DOHH2 (cell line): ENCODE data around the gene LRP2.

Experiments
- EZH2phosphoT487 ChIP-seq: fragments of 200-600 bp; sonication (generic); IDR thresholded peaks from 2 replicates; pipeline ENCODE4 v1.6.1; 2017; ENCODE audit warnings: borderline replicate concordance, mild to moderate bottlenecking, antibody characterized with exemption, low read length, moderate library complexity, mixed read lengths
- TF ChIP-seq, protein P1 (sequence below): fragments of 200-600 bp; sonication (generic); IDR thresholded peaks from one replicate; pipeline ENCODE4 v1.5.1; 2014; ENCODE audit warnings: antibody characterized with exemption, mild to moderate bottlenecking, low read depth, low read length; ENCODE audit not compliant: poor library complexity, severe bottlenecking

GRCh38 chr2:169139145-169139544 is 223.2 kb downstream of the LRP2 start:
- TF ChIP-seq, protein P1, sequence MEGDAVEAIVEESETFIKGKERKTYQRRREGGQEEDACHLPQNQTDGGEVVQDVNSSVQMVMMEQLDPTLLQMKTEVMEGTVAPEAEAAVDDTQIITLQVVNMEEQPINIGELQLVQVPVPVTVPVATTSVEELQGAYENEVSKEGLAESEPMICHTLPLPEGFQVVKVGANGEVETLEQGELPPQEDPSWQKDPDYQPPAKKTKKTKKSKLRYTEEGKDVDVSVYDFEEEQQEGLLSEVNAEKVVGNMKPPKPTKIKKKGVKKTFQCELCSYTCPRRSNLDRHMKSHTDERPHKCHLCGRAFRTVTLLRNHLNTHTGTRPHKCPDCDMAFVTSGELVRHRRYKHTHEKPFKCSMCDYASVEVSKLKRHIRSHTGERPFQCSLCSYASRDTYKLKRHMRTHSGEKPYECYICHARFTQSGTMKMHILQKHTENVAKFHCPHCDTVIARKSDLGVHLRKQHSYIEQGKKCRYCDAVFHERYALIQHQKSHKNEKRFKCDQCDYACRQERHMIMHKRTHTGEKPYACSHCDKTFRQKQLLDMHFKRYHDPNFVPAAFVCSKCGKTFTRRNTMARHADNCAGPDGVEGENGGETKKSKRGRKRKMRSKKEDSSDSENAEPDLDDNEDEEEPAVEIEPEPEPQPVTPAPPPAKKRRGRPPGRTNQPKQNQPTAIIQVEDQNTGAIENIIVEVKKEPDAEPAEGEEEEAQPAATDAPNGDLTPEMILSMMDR: no peak
- no peak for TF ChIP-seq EZH2phosphoT487
